Ishikawa (cell line): ENCODE measurements around the gene KCNJ8.

Source experiments
- CEBPB ChIP-seq: IDR thresholded peaks from 2 replicates; pipeline ENCODE4 v1.6.1; 2012
- CREB1 ChIP-seq: IDR thresholded peaks from 2 replicates; pipeline ENCODE4 v1.6.1; 2012; ENCODE audit warnings: low read depth
- EGR1 ChIP-seq: IDR thresholded peaks from 2 replicates; pipeline ENCODE4 v1.6.1; 2012
- EP300 ChIP-seq: IDR thresholded peaks from 2 replicates; pipeline ENCODE4 v1.6.1; 2012; ENCODE audit warnings: borderline replicate concordance
- FOXM1 ChIP-seq: IDR thresholded peaks from 2 replicates; pipeline ENCODE4 v1.6.1; 2012; ENCODE audit warnings: low read depth, borderline replicate concordance
- NFIC ChIP-seq: IDR thresholded peaks from 2 replicates; pipeline ENCODE4 v1.6.1; 2012
- RAD21 ChIP-seq: IDR thresholded peaks from 2 replicates; pipeline ENCODE4 v1.6.1; 2012; ENCODE audit warnings: low read depth
- TAF1 ChIP-seq: IDR thresholded peaks from 2 replicates; pipeline ENCODE4 v1.6.1; 2012; ENCODE audit warnings: low read depth, mild to moderate bottlenecking
- TCF12 ChIP-seq: IDR thresholded peaks from 2 replicates; pipeline ENCODE4 v1.6.1; 2012; ENCODE audit warnings: low read depth
- TEAD4 ChIP-seq: IDR thresholded peaks from 2 replicates; pipeline ENCODE4 v1.6.1; 2012
- YY1 ChIP-seq: IDR thresholded peaks from 2 replicates; pipeline ENCODE4 v1.6.1; 2012; ENCODE audit warnings: low read depth
- TF ChIP-seq, protein P1 (sequence below): IDR thresholded peaks from 2 replicates; pipeline ENCODE4 v1.6.1; 2012; ENCODE audit warnings: low read depth, mild to moderate bottlenecking
- TF ChIP-seq, protein P2 (sequence below): IDR thresholded peaks from 2 replicates; pipeline ENCODE4 v1.6.1; 2012
- TF ChIP-seq, protein P3 (sequence below): IDR thresholded peaks from 2 replicates; pipeline ENCODE4 v1.6.1; 2012

DNA sequence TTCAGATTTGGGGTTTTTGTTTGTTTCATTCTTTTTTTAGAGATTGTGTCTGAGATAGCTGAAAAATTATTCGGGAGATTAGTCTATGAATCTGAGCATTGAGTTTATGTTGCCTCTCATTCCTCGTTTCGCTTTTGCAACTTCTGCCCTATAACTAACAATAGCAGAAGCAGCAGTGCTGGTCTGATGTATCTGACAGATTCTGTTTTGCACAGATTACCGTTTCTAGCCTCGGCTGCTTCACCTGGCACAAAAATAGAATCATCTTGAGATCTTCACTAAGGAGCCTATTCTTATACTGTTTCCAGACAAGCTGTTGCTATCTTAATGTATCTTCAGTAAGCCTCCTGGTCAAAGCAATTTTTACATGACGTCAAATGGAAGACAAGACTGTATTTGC is 29.2 kb downstream of the KCNJ8 start:
- TF ChIP-seq CEBPB, result no peak
- TF ChIP-seq EP300, result no peak
- no peak for TF ChIP-seq TAF1
- no peak for TF ChIP-seq EGR1
- TF ChIP-seq, protein P1, sequence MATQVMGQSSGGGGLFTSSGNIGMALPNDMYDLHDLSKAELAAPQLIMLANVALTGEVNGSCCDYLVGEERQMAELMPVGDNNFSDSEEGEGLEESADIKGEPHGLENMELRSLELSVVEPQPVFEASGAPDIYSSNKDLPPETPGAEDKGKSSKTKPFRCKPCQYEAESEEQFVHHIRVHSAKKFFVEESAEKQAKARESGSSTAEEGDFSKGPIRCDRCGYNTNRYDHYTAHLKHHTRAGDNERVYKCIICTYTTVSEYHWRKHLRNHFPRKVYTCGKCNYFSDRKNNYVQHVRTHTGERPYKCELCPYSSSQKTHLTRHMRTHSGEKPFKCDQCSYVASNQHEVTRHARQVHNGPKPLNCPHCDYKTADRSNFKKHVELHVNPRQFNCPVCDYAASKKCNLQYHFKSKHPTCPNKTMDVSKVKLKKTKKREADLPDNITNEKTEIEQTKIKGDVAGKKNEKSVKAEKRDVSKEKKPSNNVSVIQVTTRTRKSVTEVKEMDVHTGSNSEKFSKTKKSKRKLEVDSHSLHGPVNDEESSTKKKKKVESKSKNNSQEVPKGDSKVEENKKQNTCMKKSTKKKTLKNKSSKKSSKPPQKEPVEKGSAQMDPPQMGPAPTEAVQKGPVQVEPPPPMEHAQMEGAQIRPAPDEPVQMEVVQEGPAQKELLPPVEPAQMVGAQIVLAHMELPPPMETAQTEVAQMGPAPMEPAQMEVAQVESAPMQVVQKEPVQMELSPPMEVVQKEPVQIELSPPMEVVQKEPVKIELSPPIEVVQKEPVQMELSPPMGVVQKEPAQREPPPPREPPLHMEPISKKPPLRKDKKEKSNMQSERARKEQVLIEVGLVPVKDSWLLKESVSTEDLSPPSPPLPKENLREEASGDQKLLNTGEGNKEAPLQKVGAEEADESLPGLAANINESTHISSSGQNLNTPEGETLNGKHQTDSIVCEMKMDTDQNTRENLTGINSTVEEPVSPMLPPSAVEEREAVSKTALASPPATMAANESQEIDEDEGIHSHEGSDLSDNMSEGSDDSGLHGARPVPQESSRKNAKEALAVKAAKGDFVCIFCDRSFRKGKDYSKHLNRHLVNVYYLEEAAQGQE, result no peak
- TF ChIP-seq RAD21, result no peak
- TF ChIP-seq, protein P2, sequence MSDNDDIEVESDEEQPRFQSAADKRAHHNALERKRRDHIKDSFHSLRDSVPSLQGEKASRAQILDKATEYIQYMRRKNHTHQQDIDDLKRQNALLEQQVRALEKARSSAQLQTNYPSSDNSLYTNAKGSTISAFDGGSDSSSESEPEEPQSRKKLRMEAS, result no peak
- TF ChIP-seq, protein P3, sequence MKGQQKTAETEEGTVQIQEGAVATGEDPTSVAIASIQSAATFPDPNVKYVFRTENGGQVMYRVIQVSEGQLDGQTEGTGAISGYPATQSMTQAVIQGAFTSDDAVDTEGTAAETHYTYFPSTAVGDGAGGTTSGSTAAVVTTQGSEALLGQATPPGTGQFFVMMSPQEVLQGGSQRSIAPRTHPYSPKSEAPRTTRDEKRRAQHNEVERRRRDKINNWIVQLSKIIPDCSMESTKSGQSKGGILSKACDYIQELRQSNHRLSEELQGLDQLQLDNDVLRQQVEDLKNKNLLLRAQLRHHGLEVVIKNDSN, result no peak
- TF ChIP-seq TEAD4, result no peak
- TF ChIP-seq CREB1, result no peak
- TF ChIP-seq NFIC, result no peak
- no peak for TF ChIP-seq TCF12
- no peak for TF ChIP-seq YY1
- TF ChIP-seq FOXM1, result no peak
